GM06990 (cell line): Measurements from ENCODE around the gene SH3PXD2B.

Source experiments
- DNase-seq: peaks from one replicate; pipeline ENCODE4 v3.0.0-alpha.2; 2011; ENCODE audit not compliant: insufficient read length; ENCODE audit errors: extremely low read depth
- H3K27me3 ChIP-seq: replicated peaks from 2 replicates; pipeline ENCODE4 v1.6.0; 2011; ENCODE audit warnings: low read length; ENCODE audit not compliant: control insufficient read depth, insufficient read depth
- H3K36me3 ChIP-seq: 2 replicates; pipeline ENCODE4 v1.5.1; 2011; ENCODE audit warnings: low read length; ENCODE audit not compliant: control insufficient read depth, insufficient read depth
- H3K4me3 ChIP-seq: replicated peaks from 2 replicates; pipeline ENCODE4 v1.5.1; 2011; ENCODE audit warnings: low read depth, mild to moderate bottlenecking, control low read depth, low read length
- TF ChIP-seq, protein P1 (sequence below): IDR thresholded peaks from 2 replicates; pipeline ENCODE4 v1.5.1; 2011; ENCODE audit warnings: low read length, control low read depth, mild to moderate bottlenecking, inconsistent platforms; ENCODE audit not compliant: insufficient read depth, poor library complexity, severe bottlenecking

SH3PXD2B gene

DNA sequence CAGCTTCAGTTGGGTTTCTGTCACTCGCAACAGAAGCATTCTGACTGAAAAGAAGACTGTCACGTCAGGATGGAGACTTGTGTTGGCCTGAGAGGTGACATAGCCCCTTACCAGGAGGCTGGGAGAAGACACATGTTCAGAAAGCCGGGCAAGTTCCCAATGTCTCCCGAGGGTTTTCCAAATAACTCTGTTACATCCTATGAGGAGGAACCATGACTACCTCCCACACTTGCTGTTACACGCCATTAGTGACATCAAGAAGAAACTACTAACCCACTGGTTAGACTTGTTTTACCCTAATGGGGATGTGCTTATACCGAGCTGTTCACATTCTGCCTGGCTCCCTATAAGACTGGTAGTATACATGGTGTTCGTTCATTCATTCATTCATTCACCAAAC lies 33.3 kb downstream of the SH3PXD2B start:
- Histone ChIP-seq H3K27me3 (peaks cover 1% of the 10 kb centered on the region; the same call in 1 of the 2 replicates), H3K4me3 (no peak overlapping the region), H3K36me3 (no peaks in the 10 kb centered on the region)
- DNase-seq, result no peak
- TF ChIP-seq, protein P1, sequence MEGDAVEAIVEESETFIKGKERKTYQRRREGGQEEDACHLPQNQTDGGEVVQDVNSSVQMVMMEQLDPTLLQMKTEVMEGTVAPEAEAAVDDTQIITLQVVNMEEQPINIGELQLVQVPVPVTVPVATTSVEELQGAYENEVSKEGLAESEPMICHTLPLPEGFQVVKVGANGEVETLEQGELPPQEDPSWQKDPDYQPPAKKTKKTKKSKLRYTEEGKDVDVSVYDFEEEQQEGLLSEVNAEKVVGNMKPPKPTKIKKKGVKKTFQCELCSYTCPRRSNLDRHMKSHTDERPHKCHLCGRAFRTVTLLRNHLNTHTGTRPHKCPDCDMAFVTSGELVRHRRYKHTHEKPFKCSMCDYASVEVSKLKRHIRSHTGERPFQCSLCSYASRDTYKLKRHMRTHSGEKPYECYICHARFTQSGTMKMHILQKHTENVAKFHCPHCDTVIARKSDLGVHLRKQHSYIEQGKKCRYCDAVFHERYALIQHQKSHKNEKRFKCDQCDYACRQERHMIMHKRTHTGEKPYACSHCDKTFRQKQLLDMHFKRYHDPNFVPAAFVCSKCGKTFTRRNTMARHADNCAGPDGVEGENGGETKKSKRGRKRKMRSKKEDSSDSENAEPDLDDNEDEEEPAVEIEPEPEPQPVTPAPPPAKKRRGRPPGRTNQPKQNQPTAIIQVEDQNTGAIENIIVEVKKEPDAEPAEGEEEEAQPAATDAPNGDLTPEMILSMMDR, result no peak

DNA sequence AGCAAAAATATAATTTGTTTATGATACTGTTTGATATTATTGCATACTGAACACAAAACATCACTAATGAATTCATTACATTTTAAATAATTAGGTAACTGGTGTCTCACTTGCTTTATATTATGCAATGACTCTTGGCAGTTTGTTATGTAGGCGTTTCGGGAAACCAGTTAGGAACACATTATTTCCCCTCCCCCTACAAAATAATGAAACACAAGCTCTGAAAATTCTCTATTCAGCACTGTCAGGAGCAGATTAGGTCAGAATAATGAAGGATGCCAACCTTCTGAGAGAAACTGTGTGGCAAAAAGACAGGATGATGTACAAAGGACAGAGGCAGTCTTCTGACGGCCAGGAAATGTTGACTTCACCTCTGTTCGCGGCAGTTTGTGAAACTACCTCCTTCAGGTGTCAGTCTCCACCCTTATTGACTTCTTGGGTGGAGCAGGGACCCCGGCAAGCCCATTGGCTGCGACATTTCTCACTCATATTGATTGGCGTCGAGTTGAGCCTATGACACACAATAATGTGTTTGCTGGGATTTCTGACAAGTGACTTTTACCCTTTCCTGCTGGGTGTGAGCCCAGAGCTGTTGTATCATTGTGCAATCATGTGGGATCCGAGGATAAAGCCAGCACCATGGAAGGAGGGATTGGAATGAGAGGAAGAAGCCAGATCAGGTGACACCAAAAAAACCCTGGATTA lies 33.9 kb downstream of the SH3PXD2B start:
- Histone ChIP-seq H3K4me3 (no peak overlapping the region), H3K27me3 (no peaks in the 10 kb centered on the region; the same call in 1 of the 2 replicates), H3K36me3 (no peaks in the 10 kb centered on the region)
- DNase-seq, result peak; percentile 52
- TF ChIP-seq, protein P1, result no peak

DNA sequence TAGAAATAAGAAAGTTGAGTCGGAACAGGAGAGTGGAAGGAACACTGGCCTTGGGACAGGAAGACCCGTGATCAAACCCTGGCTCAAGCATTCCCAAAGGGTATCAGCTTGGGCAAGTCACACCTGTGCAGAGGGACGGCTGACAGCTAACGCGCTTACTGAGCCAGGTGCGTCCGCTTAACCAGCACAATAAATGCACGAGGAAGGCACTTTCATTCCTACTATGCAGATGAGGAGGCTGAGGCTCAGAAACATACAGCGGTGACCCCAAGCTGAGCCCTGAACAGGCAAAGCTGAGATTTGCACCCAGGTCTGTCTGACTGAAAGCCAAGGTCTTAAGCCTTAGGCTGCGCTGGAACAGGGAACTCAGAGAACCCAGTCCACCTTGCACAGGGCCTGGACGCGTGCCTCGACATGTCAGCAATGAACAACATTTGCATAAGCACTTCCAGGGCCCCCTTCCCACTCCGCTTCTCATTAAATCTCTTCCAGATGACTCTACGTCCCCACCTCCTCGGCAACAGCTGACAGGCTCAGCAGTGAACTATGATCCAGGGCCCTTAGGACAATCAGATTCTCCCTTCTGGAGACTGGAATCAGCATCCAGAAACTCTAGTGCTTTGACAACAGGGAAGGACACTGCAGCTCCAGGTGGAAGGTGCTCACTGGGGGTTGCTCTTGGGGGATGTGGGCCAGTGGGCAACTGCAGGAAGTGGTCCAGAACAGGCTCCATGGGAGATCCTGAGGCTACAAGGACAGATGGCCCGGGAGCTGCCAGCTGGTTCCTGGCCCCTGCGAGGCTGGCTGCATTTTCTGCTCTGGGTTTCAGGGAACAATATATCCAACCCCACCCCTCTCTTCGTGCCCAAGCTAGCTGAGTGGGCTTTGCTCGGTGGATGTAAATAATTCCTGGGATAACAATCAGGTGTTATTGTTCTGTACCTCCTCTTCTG lies 35.2 kb downstream of the SH3PXD2B start:
- Histone ChIP-seq H3K27me3 (no peaks in the 10 kb centered on the region), H3K36me3 (no peaks in the 10 kb centered on the region), H3K4me3 (no peak overlapping the region)
- TF ChIP-seq, protein P1, result no peak
- no peak for DNase-seq

DNA sequence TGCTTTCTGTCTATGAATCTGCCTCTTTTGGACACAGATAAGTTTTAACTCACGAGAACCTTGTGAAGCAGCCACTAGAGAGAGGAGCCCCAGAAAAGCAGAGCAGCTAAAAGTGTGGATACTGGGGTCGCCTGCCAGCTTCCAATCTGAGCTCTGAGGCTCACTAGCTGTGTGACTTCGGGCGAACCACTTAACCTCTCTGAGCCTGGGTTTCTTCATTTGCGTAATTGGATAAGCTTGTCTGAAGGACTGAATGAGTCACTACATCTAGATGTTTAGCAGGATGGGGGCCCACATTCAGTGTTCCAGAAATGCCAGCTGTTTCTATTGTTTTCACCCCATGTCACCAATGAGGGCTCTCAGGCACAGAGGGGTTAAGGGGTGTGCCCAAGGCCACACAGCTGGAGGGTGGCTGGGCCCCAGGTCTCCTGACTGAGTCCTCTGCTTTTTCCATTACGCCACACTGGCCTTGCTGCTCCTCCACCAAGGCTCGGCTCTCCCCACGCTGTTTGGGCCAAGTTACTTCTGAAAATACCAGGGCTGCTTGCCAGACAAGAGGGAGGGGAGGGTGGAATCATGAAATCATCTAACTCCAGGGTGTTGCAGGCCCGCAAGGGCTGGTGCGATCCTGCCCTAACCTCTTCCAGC lies 36.2 kb downstream of the SH3PXD2B start:
- no peaks in the 10 kb centered on the region for H3K36me3 ChIP-seq
- TF ChIP-seq, protein P1, result no peak
- no peaks in the 10 kb centered on the region for H3K27me3 ChIP-seq
- no peak overlapping the region for H3K4me3 ChIP-seq
- DNase-seq, result no peak

DNA sequence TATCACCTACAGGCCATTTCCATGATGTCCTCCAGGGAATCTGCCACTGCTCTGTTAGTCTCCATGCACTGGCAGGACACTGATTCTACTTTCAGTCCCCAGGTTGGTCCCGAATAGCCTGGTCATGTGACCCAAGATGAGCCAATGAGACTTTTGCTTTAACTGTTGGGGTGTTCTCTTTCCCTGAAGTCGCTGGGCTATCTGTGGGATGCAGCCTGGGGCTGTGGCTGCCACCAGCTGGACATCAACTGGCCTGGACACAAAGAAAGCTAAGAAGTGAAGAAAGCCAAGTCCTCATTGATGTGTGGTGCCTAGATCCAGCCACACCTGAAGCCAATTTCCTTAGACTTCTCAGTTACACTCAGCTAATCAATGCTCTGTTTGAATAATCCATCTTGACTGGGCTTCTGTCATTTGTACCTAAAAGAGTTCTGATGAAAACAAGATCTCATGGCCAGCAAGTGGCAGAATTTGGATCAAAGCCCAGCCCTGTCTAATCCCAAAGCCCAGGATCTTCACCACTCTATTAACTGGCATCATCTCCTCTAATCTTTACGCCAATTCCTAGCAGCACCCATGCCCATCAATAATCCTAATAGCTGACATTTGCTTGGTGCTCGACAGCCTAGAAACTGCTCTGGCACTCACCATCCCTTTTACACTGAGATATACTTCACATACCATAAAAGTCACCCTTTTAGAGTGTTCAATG lies 37.0 kb downstream of the SH3PXD2B start:
- Histone ChIP-seq H3K4me3 (no peak overlapping the region), H3K36me3 (no peaks in the 10 kb centered on the region), H3K27me3 (no peaks in the 10 kb centered on the region)
- TF ChIP-seq, protein P1, result no peak
- no peak for DNase-seq
